GM21717 (cell line): ENCODE measurements around the gene CHST15.

Source experiments
- ATAC-seq: cut with Tn5 transposase; IDR thresholded peaks from one replicate; pipeline ENCODE4 v1.9.1; 2021; ENCODE audit warnings: mild to moderate bottlenecking, moderate library complexity; ENCODE audit not compliant: unreplicated experiment

CHST15 gene

DNA sequence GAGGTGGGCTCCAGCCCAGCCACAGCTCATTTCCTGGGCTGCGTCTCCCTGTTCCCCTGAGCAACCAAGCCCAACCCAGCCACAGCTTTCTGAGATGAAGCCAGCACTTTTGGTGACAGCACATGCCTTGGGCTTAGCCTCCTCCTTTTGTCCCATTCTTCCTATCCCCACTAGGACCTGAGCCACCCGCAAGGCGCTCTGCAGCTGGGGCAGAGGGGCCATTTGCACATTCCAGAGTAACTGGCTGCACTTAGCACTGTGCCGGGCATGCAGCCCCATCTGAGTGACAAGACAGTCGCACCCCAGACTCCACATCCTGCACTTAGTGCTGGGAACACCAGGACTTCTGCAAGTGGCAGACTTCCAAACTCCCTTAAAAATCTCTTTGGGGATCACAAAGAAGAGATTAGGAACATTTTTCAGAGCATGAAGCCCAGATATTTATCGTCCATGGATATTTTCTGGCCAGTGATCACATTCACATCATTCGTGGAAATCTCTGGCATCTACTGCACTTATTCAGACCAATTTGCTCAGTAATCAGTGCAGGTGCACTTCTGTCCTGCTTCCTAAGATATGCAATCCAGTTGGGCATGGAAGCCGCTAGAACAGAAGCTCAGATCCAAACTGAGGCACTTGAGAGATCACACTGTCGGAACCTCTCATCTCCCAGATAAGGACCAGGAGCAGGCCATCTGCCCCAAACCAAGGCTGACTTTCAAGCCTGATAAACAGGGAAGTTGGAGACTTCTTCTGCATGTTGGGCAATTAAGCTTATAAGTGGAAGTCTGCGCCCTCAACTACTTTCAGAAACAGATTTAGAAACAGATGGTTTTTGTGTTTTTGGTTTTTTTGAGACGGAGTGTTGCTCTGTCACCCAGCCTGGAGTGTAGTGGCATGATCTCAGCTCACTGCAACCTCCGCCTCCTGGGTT, 26.4 kb downstream of the CHST15 start:
- ATAC-seq = no peak

GRCh38 chr10:124066126-124066700, 27.2 kb downstream of the CHST15 start:
- ATAC-seq = no peak

- no peak for ATAC-seq
Measured at GRCh38 chr10:124065382-124066125, 27.8 kb downstream of the CHST15 start.

DNA sequence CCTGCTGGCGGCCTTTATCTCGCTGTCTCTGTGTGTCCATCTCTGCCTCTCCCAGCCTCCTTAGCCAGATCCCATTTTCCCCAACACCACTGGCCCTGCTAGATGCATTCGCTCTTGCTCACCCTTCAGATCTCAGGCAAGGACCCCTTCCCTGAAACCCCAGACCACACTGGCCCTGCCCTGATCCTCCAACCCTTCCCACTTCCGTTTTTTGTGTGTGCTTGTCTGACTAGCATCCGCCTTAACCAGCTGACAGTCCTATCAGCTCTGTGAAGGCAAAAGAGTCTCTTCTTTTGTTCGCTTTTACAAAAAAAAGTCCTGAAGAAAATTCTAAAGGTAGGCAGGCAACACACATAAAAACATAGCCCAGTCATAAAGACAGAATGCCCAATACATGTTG, 28.7 kb downstream of the CHST15 start:
- no peak for ATAC-seq

DNA sequence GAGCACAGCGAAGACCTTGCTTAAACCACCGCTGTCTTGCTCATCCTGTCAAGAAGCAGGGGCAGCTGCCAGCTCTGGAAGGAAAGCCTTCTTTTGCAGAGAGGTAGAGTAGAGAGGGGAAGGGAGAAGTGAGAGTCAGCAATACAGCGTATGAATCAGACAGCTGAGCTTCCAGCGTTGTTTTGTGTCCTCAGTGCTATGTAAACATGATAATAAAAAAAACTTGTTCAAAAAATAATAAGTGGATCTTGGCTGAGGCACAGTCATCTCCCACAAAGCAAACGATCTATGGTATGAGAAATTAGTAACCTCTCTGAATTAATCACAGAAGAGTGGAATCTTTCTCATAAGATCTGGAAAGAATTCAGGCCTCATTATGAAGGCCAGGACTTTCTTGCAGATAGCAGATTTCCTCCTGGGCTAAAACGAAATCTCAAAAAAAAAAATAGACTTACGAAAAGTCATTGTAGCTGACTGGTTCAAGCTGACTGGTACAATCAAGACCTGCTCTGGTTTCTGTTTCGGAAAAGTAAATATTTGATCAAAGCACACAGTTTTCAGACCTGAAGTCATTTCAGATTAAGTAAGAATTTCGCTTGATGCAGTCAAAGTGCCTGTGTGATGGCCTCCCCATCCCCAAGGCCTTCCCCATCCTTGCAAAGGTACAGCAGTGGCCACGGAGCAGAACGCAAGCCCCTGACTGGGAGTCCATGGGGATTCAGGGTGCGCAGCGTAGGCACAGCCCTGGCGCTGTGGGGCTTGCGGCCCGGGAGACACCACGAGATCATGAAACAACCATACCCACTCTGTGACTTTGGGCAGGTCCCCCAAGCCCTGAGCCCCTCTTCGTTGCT, 29.4 kb downstream of the CHST15 start:
- ATAC-seq = no peak

DNA sequence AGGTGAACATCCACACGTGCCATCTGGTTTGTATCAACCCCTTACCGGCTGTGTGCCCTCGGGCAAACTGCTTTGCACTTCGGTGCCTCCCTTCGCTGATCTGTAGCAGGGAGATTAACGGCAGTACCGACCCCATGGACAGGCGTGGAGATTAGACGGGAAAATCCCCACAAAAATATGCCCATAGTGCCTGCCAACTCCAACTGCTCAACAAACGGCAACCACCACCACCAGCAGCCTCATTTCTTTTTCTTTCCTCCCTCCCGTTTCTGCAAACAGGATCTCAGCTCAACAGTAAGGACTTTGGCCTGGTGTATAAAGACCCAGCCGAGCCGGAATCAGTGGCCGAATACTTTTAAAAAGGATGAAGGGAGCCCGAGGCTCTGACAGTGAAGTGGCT, 31.0 kb downstream of the CHST15 start:
- no peak for ATAC-seq

- ATAC-seq = no peak
Measured at GRCh38 chr10:124061030-124061429, 32.4 kb downstream of the CHST15 start.

GRCh38 chr10:124060148-124060720, 33.2 kb downstream of the CHST15 start:
- no peak for ATAC-seq

GRCh38 chr10:124059551-124059950, 33.8 kb downstream of the CHST15 start:
- ATAC-seq = no peak

GRCh38 chr10:124058346-124059003, 34.9 kb downstream of the CHST15 start:
- ATAC-seq = no peak

GRCh38 chr10:124057601-124058000, 35.8 kb downstream of the CHST15 start:
- no peak for ATAC-seq

GRCh38 chr10:124056337-124056980, 36.9 kb downstream of the CHST15 start:
- no peak for ATAC-seq

- ATAC-seq = no peak
Measured at GRCh38 chr10:124053971-124054370, 39.4 kb downstream of the CHST15 start.

GRCh38 chr10:124052561-124052960, 40.8 kb downstream of the CHST15 start:
- ATAC-seq = no peak

DNA sequence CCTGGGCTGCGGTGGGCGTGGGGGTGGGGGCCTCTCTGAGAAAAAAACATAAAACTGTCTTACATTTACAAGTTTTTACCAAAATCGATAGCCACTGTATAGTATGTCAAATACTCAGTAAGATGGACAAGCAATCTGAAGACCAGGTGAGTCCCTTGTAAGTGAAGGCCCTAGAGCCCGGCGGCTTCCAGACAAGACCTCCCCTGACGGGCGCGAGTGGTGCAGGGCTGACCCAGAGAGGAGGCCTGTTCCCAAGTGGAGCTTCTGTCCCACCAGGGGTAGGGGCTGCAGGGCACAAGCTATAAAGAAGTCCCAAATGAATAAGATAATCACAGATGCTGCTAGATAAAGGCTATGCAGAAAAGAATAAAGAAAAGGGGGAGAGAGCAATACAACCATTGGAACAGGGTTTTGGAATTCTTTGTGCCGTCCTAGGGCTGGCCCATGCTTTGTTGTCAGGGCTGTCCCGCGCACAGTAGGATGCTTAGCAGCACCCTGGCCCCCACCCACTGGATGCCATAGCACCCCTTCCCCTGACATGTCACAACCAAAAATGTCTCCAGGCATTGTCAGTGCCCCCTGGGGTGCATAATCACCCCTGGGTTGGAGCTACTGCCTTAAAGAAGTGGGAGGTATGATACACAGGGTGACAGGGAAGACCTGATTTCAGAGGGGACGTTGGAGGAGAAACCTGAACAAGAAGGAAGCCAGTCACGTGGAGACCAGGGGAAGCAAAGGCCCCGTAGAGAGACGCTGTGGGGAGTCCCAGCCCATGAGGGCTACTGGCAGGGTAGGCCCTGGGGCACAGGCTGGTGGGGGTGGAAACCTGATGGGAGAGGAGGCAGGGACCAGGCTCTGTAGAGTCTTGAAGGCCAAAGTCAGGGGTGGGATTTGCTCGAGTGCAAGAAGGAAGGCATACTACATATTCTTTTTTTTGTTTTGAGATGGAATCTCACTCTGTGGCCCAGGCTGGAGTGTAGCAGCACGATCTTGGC, 43.1 kb downstream of the CHST15 start:
- no peak for ATAC-seq

GRCh38 chr10:124049484-124049883, 43.9 kb downstream of the CHST15 start:
- ATAC-seq = no peak

- ATAC-seq = no peak
Measured at GRCh38 chr10:124048371-124049290, 44.8 kb downstream of the CHST15 start.
